ENCODE measurements around the gene SNTA1. TPM values are rescaled to one million over a fixed set of nuclear protein-coding genes. Genes with fewer than 3 reads are reported as not detected.

Gene SNTA1
- total and polyA plus RNA-seq, 2 of the 13 experiments (the other 11 are each of a cell fraction or from before 2014, with no cell fraction given) = 16.4 to 18.3 TPM

DNA sequence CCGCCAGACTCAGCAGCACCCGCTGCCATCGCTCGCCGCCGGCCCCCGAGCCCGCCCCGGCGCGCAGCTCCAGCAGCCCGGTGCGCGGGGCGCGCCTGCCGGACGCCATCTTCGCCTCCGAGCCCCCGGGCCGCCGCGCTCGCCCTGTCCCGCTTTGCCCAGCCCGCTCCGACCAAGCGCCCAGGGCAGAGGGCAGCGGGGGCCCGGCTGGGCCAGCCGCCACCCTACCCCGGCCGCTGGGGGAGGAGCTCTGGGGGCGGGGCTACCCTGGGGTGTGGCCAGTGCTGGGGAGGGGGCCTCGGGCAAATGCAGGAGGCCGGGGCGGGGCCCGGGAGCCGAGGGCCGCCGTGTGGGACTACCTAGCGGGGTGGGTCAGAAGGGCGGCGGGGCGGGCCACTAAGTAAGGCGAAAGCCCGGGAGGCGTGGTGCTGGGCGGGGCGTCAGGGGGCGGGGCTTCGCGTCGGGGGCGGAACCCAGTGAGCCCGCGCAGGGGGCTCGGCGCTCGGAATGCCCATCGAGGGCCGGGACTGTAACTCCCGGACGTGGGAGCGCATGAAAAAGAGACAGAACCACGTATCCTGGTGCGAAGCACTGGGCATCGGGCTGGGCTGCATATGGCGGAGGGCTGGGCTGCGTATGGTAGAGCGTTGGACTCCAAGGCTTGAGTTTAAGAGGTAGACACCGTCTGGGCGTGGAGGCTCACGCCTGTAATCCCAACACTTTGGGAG, at the start of gene SNTA1 (continued):
- TF ChIP-seq, protein P1, sequence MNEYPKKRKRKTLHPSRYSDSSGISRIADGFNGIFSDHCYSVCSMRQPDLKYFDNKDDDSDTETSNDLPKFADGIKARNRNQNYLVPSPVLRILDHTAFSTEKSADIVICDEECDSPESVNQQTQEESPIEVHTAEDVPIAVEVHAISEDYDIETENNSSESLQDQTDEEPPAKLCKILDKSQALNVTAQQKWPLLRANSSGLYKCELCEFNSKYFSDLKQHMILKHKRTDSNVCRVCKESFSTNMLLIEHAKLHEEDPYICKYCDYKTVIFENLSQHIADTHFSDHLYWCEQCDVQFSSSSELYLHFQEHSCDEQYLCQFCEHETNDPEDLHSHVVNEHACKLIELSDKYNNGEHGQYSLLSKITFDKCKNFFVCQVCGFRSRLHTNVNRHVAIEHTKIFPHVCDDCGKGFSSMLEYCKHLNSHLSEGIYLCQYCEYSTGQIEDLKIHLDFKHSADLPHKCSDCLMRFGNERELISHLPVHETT (CRISPR knock-in tag; conservative IDR thresholded peaks at IDR 0.05) = no peak
- no peak for TF ChIP-seq ZNF496 (CRISPR knock-in tag; IDR thresholded peaks at IDR 0.05; ENCODE audit: insufficient replicate concordance)
- TF ChIP-seq NRL (CRISPR knock-in tag; IDR thresholded peaks at IDR 0.05; ENCODE audit: borderline replicate concordance) = no peak
- TF ChIP-seq, protein P2, sequence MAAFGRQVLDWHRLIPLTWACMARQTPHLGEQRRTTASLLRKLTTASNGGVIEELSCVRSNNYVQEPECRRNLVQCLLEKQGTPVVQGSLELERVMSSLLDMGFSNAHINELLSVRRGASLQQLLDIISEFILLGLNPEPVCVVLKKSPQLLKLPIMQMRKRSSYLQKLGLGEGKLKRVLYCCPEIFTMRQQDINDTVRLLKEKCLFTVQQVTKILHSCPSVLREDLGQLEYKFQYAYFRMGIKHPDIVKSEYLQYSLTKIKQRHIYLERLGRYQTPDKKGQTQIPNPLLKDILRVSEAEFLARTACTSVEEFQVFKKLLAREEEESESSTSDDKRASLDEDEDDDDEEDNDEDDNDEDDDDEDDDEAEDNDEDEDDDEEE (CRISPR knock-in tag; IDR thresholded peaks at IDR 0.05) = peak; percentile 66; the same call in 1 of the 2 replicates
- TF ChIP-seq HMG20A (CRISPR knock-in tag; IDR thresholded peaks at IDR 0.05; ENCODE audit: borderline replicate concordance) = no peak
- no peak for TF ChIP-seq CREM (IDR thresholded peaks at IDR 0.05)
- TF ChIP-seq CREM (CRISPR knock-in tag; IDR thresholded peaks at IDR 0.05) = no peak
- no peak for TF ChIP-seq PPARG (CRISPR knock-in tag; conservative IDR thresholded peaks at IDR 0.05)
- no peak for TF ChIP-seq SOX13 (IDR thresholded peaks at IDR 0.05)
- 0 out of 4 replicates have a peak, but pooled peaks of 1 of the 2 experiments have one; percentile 1 for TF ChIP-seq SOX13 (CRISPR knock-in tag; conservative IDR thresholded peaks at IDR 0.05 in 1 of 2, IDR thresholded peaks at IDR 0.05 in 1 of 2)
- TF ChIP-seq ZBTB38 (CRISPR knock-in tag; IDR thresholded peaks at IDR 0.05) = no peak; the same call in 1 of the 2 replicates
- TF ChIP-seq NFE2L1 (CRISPR knock-in tag; IDR thresholded peaks at IDR 0.05; ENCODE audit: borderline replicate concordance) = no peak
- no peak for TF ChIP-seq NBN (conservative IDR thresholded peaks at IDR 0.05)
- no peak for TF ChIP-seq ZNF83 (CRISPR knock-in tag; IDR thresholded peaks at IDR 0.05; ENCODE audit: borderline replicate concordance)
- TF ChIP-seq, protein P3, sequence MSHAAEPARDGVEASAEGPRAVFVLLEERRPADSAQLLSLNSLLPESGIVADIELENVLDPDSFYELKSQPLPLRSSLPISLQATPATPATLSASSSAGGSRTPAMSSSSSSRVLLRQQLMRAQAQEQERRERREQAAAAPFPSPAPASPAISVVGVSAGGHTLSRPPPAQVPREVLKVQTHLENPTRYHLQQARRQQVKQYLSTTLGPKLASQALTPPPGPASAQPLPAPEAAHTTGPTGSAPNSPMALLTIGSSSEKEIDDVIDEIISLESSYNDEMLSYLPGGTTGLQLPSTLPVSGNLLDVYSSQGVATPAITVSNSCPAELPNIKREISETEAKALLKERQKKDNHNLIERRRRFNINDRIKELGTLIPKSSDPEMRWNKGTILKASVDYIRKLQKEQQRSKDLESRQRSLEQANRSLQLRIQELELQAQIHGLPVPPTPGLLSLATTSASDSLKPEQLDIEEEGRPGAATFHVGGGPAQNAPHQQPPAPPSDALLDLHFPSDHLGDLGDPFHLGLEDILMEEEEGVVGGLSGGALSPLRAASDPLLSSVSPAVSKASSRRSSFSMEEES (CRISPR knock-in tag; IDR thresholded peaks at IDR 0.05) = 0 out of 2 replicates have a peak, but pooled peaks have one; percentile 28
- TF ChIP-seq NFKB2 (CRISPR knock-in tag; IDR thresholded peaks at IDR 0.05; ENCODE audit: borderline replicate concordance) = peak; percentile 76; the same call in 1 of the 2 replicates
- no peak for TF ChIP-seq PCBP1 (IDR thresholded peaks at IDR 0.05; ENCODE audit: borderline replicate concordance, low read depth, low read length)
- no peak for TF ChIP-seq TCF12 (IDR thresholded peaks at IDR 0.05)
- TF ChIP-seq TCF12 (CRISPR knock-in tag; IDR thresholded peaks at IDR 0.05) = no peak
- TF ChIP-seq, protein P4, sequence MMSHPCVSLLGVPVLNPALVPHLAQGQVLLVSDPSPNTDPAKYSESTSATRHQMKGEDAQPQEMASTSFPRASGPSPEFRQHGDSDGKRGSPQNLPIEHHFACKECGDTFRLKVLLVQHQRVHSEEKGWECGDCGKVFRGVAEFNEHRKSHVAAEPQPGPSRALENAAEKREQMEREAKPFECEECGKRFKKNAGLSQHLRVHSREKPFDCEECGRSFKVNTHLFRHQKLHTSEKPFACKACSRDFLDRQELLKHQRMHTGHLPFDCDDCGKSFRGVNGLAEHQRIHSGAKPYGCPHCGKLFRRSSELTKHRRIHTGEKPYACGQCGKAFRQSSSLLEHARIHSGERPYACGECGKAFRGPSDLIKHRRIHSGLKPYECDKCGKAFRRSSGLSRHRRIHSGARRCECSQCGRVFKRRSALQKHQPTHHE (CRISPR knock-in tag; IDR thresholded peaks at IDR 0.05; ENCODE audit: borderline replicate concordance) = no peak
- no peak for TF ChIP-seq FOXK1 (CRISPR knock-in tag; IDR thresholded peaks at IDR 0.05; ENCODE audit: borderline replicate concordance, low read depth)
- peak; percentile 73 for TF ChIP-seq RBFOX2 (IDR thresholded peaks at IDR 0.05; ENCODE audit: low read depth, low read length)
- TF ChIP-seq, protein P5, sequence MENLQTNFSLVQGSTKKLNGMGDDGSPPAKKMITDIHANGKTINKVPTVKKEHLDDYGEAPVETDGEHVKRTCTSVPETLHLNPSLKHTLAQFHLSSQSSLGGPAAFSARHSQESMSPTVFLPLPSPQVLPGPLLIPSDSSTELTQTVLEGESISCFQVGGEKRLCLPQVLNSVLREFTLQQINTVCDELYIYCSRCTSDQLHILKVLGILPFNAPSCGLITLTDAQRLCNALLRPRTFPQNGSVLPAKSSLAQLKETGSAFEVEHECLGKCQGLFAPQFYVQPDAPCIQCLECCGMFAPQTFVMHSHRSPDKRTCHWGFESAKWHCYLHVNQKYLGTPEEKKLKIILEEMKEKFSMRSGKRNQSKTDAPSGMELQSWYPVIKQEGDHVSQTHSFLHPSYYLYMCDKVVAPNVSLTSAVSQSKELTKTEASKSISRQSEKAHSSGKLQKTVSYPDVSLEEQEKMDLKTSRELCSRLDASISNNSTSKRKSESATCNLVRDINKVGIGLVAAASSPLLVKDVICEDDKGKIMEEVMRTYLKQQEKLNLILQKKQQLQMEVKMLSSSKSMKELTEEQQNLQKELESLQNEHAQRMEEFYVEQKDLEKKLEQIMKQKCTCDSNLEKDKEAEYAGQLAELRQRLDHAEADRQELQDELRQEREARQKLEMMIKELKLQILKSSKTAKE (CRISPR knock-in tag; IDR thresholded peaks at IDR 0.05; ENCODE audit: borderline replicate concordance) = 0 out of 2 replicates have a peak, but pooled peaks have one; percentile 8
